GM23338 (cell line): ENCODE measurements around the gene DNAL4. TPM values are rescaled to one million over a fixed set of nuclear protein-coding genes. Genes with fewer than 3 reads are reported as not detected.

Experiments
- ATAC-seq: fragments of 200-7000 bp; cut with Tn5 transposase; 3 replicates; pipeline ENCODE4 v1.9.1; 2020
- DNase-seq: peaks from one replicate; pipeline ENCODE4 v3.0.0-alpha.2; 2015; ENCODE audit warnings: low spot score
- H2AFZ ChIP-seq: fragments of 200-600 bp; sonication (generic); 2 replicates; pipeline ENCODE4 v1.8.0; 2016; ENCODE audit warnings: antibody characterized with exemption, mild to moderate bottlenecking, moderate library complexity
- H3F3A ChIP-seq: fragments of 200-600 bp; sonication (generic); replicated peaks from 2 replicates; pipeline ENCODE4 v1.8.0; 2017; ENCODE audit warnings: antibody characterized with exemption, mixed run types, low read depth
- H3K27ac ChIP-seq: fragments of 200-600 bp; sonication (generic); 2 replicates; pipeline ENCODE4 v1.6.1; 2016; ENCODE audit warnings: low read depth
- H3K27me3 ChIP-seq: fragments of 200-600 bp; sonication (generic); 2 replicates; pipeline ENCODE4 v1.8.0; 2016; ENCODE audit warnings: mild to moderate bottlenecking, mixed run types, moderate library complexity; ENCODE audit not compliant: insufficient read depth
- H3K36me3 ChIP-seq: fragments of 200-600 bp; sonication (generic); 2 replicates; pipeline ENCODE4 v1.8.0; 2016; ENCODE audit warnings: mild to moderate bottlenecking; ENCODE audit not compliant: insufficient read depth
- H3K4me1 ChIP-seq: fragments of 200-600 bp; sonication (generic); 2 replicates; pipeline ENCODE4 v1.8.0; 2016; ENCODE audit warnings: mild to moderate bottlenecking, moderate library complexity; ENCODE audit not compliant: insufficient read depth
- H3K4me2 ChIP-seq: fragments of 200-600 bp; sonication (generic); 2 replicates; pipeline ENCODE4 v1.7.1; 2017; ENCODE audit warnings: mixed run types
- H3K4me3 ChIP-seq: fragments of 200-600 bp; sonication (generic); 2 replicates; pipeline ENCODE4 v1.6.1; 2016; ENCODE audit warnings: mixed run types
- H3K79me2 ChIP-seq: fragments of 200-600 bp; sonication (generic); replicated peaks from 2 replicates; pipeline ENCODE4 v1.8.0; 2017; ENCODE audit warnings: mild to moderate bottlenecking; ENCODE audit not compliant: insufficient read depth
- H3K9me2 ChIP-seq: fragments of 200-600 bp; sonication (generic); 2 replicates; pipeline ENCODE4 v1.8.0; 2017; ENCODE audit not compliant: insufficient read depth
- H4K20me1 ChIP-seq: fragments of 200-600 bp; sonication (generic); replicated peaks from 2 replicates; pipeline ENCODE4 v1.8.0; 2017; ENCODE audit warnings: mild to moderate bottlenecking; ENCODE audit not compliant: insufficient read depth
- H3K27ac Mint-ChIP-seq: 2 replicates; pipeline ENCODE4 v1.8.0; 2020; ENCODE audit warnings: inconsistent platforms, mild to moderate bottlenecking, moderate library complexity, mixed read lengths
- H3K27me3 Mint-ChIP-seq: 3 replicates; pipeline ENCODE4 v1.8.0; 2022; ENCODE audit warnings: low read depth, mild to moderate bottlenecking, moderate library complexity, mixed read lengths, inconsistent platforms; ENCODE audit not compliant: insufficient read depth, poor library complexity
- H3K36me3 Mint-ChIP-seq: 3 replicates; pipeline ENCODE4 v1.8.0; 2021; ENCODE audit warnings: low read depth, mild to moderate bottlenecking, inconsistent platforms, moderate library complexity, mixed read lengths
- H3K4me1 Mint-ChIP-seq: 3 replicates; pipeline ENCODE4 v1.8.0; 2020; ENCODE audit warnings: mild to moderate bottlenecking, inconsistent platforms, mixed read lengths
- H3K4me3 Mint-ChIP-seq: 3 replicates; pipeline ENCODE4 v1.8.0; 2021; ENCODE audit warnings: moderate library complexity, mild to moderate bottlenecking, inconsistent platforms, mixed read lengths
- H3K9me3 Mint-ChIP-seq: 3 replicates; pipeline ENCODE4 v1.8.0; 2020; ENCODE audit warnings: moderate library complexity, mild to moderate bottlenecking, inconsistent platforms, mixed read lengths
- CREB1 ChIP-seq: fragments of 250-450 bp; sonication (Bioruptor Pico); IDR thresholded peaks from 2 replicates; pipeline ENCODE4 v1.5.0; 2020; ENCODE audit warnings: low read depth, mild to moderate bottlenecking, moderate library complexity
- ETS1 ChIP-seq: IDR thresholded peaks from 2 replicates; pipeline ENCODE4 v1.6.1; 2016; ENCODE audit warnings: antibody characterized with exemption
- EZH2 ChIP-seq: fragments of 200-600 bp; sonication (generic); IDR thresholded peaks from one replicate; pipeline ENCODE4 v1.8.0; 2017; ENCODE audit warnings: antibody characterized with exemption, mild to moderate bottlenecking, low read depth; ENCODE audit not compliant: unreplicated experiment
- JUNB ChIP-seq: IDR thresholded peaks from one replicate; pipeline ENCODE4 v1.6.1; 2016; ENCODE audit warnings: antibody characterized with exemption; ENCODE audit not compliant: unreplicated experiment
- NANOG ChIP-seq: IDR thresholded peaks from 2 replicates; pipeline ENCODE4 v1.6.1; 2016; ENCODE audit warnings: antibody characterized with exemption, borderline replicate concordance
- STAT1 ChIP-seq: IDR thresholded peaks from one replicate; pipeline ENCODE4 v1.6.1; 2016; ENCODE audit warnings: antibody characterized with exemption; ENCODE audit not compliant: unreplicated experiment
- ZNF114 ChIP-seq: fragments of 250-450 bp; sonication (Bioruptor Pico); IDR thresholded peaks from 2 replicates; pipeline ENCODE4 v1.5.0; 2020; ENCODE audit warnings: mild to moderate bottlenecking, moderate library complexity
- ZNF331 ChIP-seq: fragments of 250-450 bp; sonication (Bioruptor Pico); IDR thresholded peaks from 2 replicates; pipeline ENCODE4 v1.5.0; 2020; ENCODE audit warnings: low read depth, mild to moderate bottlenecking, moderate library complexity
- polyA plus RNA-seq: library from polyadenylated mRNA; unstranded; fragments of >200 nt; fragmentation: Nextera tagmentation; extraction: Ambion mirVana; gene quantifications from 2 replicates; pipeline ENCODE4 v1.2.1, GENCODE V29; 2016
- total RNA-seq: library from RNA; depleted of rRNA; stranded (reverse); fragments of >200 nt; shearing (Covaris generic); gene quantifications from 2 replicates; pipeline ENCODE4 v1.2.3, GENCODE V29; 2014
- TF ChIP-seq, protein P1 (sequence below): fragments of 250-450 bp; sonication (Bioruptor Pico); IDR thresholded peaks from 2 replicates; pipeline ENCODE4 v1.5.0; 2020; ENCODE audit warnings: mild to moderate bottlenecking, moderate library complexity
- TF ChIP-seq, protein P2 (sequence below), 2 experiments: fragments of 200-600 bp in 1 of 2; sonication (generic) in 1 of 2; conservative IDR thresholded peaks; 2 replicates each; pipeline versions ENCODE4 v1.5.1 to v1.6.1; 2016 to 2017; ENCODE audit warnings: antibody characterized with exemption in 2 of 2, low read depth in 2 of 2, mild to moderate bottlenecking in 2 of 2, moderate library complexity in 1 of 2
- TF ChIP-seq, protein P3 (sequence below): IDR thresholded peaks from one replicate; pipeline ENCODE4 v1.6.1; 2018; ENCODE audit warnings: antibody characterized with exemption; ENCODE audit not compliant: unreplicated experiment

Gene DNAL4
- total and polyA plus RNA-seq, 2 experiments from 2014 or later, result 9.3 to 10.0 TPM

- TF ChIP-seq, protein P1, sequence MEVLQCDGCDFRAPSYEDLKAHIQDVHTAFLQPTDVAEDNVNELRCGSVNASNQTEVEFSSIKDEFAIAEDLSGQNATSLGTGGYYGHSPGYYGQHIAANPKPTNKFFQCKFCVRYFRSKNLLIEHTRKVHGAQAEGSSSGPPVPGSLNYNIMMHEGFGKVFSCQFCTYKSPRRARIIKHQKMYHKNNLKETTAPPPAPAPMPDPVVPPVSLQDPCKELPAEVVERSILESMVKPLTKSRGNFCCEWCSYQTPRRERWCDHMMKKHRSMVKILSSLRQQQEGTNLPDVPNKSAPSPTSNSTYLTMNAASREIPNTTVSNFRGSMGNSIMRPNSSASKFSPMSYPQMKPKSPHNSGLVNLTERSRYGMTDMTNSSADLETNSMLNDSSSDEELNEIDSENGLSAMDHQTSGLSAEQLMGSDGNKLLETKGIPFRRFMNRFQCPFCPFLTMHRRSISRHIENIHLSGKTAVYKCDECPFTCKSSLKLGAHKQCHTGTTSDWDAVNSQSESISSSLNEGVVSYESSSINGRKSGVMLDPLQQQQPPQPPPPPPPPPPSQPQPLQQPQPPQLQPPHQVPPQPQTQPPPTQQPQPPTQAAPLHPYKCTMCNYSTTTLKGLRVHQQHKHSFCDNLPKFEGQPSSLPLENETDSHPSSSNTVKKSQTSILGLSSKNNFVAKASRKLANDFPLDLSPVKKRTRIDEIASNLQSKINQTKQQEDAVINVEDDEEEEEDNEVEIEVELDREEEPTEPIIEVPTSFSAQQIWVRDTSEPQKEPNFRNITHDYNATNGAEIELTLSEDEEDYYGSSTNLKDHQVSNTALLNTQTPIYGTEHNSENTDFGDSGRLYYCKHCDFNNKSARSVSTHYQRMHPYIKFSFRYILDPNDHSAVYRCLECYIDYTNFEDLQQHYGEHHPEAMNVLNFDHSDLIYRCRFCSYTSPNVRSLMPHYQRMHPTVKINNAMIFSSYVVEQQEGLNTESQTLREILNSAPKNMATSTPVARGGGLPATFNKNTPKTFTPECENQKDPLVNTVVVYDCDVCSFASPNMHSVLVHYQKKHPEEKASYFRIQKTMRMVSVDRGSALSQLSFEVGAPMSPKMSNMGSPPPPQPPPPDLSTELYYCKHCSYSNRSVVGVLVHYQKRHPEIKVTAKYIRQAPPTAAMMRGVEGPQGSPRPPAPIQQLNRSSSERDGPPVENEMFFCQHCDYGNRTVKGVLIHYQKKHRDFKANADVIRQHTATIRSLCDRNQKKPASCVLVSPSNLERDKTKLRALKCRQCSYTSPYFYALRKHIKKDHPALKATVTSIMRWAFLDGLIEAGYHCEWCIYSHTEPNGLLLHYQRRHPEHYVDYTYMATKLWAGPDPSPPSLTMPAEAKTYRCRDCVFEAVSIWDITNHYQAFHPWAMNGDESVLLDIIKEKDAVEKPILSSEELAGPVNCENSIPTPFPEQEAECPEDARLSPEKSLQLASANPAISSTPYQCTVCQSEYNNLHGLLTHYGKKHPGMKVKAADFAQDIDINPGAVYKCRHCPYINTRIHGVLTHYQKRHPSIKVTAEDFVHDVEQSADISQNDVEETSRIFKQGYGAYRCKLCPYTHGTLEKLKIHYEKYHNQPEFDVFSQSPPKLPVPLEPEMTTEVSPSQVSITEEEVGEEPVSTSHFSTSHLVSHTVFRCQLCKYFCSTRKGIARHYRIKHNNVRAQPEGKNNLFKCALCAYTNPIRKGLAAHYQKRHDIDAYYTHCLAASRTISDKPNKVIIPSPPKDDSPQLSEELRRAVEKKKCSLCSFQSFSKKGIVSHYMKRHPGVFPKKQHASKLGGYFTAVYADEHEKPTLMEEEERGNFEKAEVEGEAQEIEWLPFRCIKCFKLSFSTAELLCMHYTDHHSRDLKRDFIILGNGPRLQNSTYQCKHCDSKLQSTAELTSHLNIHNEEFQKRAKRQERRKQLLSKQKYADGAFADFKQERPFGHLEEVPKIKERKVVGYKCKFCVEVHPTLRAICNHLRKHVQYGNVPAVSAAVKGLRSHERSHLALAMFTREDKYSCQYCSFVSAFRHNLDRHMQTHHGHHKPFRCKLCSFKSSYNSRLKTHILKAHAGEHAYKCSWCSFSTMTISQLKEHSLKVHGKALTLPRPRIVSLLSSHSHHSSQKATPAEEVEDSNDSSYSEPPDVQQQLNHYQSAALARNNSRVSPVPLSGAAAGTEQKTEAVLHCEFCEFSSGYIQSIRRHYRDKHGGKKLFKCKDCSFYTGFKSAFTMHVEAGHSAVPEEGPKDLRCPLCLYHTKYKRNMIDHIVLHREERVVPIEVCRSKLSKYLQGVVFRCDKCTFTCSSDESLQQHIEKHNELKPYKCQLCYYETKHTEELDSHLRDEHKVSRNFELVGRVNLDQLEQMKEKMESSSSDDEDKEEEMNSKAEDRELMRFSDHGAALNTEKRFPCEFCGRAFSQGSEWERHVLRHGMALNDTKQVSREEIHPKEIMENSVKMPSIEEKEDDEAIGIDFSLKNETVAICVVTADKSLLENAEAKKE (CRISPR knock-in tag), result no peak
These were observed 45.3 kb downstream of the DNAL4 start (continued) for GRCh38 chr22:38748487-38749136.

GRCh38 chr22:38745676-38746460 lies 48.1 kb downstream of the DNAL4 start:
- Histone ChIP-seq H3K4me2 (no peak overlapping the region), H3K79me2 (no peaks in the 10 kb centered on the region), H3K27me3 (no peaks in the 10 kb centered on the region), H4K20me1 (no peaks in the 10 kb centered on the region), H3K27ac (no peak overlapping the region), H3K4me3 (no peak overlapping the region), H3F3A (no peaks in the 10 kb centered on the region), H3K4me1 (no peaks in the 10 kb centered on the region), H3K36me3 (no peaks in the 10 kb centered on the region), H3K9me2 (no peaks in the 10 kb centered on the region), H2AFZ (no peak overlapping the region)
- peaks cover 21% of the 10 kb centered on the region; the same call in 2 of the 3 replicates for H3K36me3 Mint-ChIP-seq
- no peaks in the 10 kb centered on the region; the same call in 1 of the 3 replicates for H3K4me1 Mint-ChIP-seq
- H3K27me3 Mint-ChIP-seq, result peaks cover 8% of the 10 kb centered on the region
- DNase-seq (no peak), ATAC-seq (no peak)
- H3K9me3 Mint-ChIP-seq, result no peaks in the 10 kb centered on the region
- H3K4me3 Mint-ChIP-seq, result no peak overlapping the region
- H3K27ac Mint-ChIP-seq, result no peak overlapping the region
- TF ChIP-seq ZNF114 (no peak), JUNB (no peak), STAT1 (no peak), ETS1 (no peak), ZNF331 (CRISPR knock-in tag) (no peak), NANOG (no peak), CREB1 (CRISPR knock-in tag) (no peak), EZH2 (no peak)
- TF ChIP-seq, protein P2, sequence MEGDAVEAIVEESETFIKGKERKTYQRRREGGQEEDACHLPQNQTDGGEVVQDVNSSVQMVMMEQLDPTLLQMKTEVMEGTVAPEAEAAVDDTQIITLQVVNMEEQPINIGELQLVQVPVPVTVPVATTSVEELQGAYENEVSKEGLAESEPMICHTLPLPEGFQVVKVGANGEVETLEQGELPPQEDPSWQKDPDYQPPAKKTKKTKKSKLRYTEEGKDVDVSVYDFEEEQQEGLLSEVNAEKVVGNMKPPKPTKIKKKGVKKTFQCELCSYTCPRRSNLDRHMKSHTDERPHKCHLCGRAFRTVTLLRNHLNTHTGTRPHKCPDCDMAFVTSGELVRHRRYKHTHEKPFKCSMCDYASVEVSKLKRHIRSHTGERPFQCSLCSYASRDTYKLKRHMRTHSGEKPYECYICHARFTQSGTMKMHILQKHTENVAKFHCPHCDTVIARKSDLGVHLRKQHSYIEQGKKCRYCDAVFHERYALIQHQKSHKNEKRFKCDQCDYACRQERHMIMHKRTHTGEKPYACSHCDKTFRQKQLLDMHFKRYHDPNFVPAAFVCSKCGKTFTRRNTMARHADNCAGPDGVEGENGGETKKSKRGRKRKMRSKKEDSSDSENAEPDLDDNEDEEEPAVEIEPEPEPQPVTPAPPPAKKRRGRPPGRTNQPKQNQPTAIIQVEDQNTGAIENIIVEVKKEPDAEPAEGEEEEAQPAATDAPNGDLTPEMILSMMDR (conservative IDR thresholded peaks at IDR 0.05; ENCODE audit: low read depth in 2 of 2), result no peak
- TF ChIP-seq, protein P3, sequence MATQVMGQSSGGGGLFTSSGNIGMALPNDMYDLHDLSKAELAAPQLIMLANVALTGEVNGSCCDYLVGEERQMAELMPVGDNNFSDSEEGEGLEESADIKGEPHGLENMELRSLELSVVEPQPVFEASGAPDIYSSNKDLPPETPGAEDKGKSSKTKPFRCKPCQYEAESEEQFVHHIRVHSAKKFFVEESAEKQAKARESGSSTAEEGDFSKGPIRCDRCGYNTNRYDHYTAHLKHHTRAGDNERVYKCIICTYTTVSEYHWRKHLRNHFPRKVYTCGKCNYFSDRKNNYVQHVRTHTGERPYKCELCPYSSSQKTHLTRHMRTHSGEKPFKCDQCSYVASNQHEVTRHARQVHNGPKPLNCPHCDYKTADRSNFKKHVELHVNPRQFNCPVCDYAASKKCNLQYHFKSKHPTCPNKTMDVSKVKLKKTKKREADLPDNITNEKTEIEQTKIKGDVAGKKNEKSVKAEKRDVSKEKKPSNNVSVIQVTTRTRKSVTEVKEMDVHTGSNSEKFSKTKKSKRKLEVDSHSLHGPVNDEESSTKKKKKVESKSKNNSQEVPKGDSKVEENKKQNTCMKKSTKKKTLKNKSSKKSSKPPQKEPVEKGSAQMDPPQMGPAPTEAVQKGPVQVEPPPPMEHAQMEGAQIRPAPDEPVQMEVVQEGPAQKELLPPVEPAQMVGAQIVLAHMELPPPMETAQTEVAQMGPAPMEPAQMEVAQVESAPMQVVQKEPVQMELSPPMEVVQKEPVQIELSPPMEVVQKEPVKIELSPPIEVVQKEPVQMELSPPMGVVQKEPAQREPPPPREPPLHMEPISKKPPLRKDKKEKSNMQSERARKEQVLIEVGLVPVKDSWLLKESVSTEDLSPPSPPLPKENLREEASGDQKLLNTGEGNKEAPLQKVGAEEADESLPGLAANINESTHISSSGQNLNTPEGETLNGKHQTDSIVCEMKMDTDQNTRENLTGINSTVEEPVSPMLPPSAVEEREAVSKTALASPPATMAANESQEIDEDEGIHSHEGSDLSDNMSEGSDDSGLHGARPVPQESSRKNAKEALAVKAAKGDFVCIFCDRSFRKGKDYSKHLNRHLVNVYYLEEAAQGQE, result no peak
